Measurements from ENCODE around the gene ADAMTS19. TPM values are rescaled to one million over a fixed set of nuclear protein-coding genes. Genes with fewer than 3 reads are reported as not detected.

The ADAMTS19 gene
- polyA plus RNA-seq, 3 donors, result not detected

DNA sequence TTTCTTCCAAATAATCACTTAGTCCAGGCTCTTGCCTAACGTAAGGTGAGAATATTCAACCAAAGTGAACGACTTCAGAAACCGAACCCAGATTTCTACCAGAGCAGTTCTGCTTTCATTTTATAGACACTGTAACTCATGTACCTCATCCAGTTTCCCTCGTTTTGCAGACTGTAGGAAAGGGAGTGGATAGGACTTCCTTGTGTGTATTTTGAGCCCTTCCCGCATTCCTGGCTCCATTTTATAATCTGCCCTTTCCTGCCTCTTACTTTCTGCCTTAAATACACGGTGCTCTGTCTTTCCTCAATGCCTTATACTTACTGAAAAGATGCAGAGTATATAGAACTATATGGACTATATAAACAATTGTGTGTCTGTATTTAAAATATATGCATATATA, 308.6 kb downstream of the ADAMTS19 start:
- no peaks in the 10 kb centered on the region for H3K4me1 ChIP-seq (ENCODE audit: control insufficient read depth in 1 of 2, insufficient read depth in 2 of 2, low read length in 2 of 2)
- intact Hi-C loops (cut with micrococcal nuclease), result loop anchor here (5.0 kb wide), 3 partner anchors 866 to 1556 kb away; no protein-coding TSS in a partner anchor
- Mint-ChIP-seq H3K27ac (no peak overlapping the region), H3K4me1 (no peaks in the 10 kb centered on the region), H3K4me3 (no peak overlapping the region), H3K27me3 (ENCODE audit: low read depth in 3 of 3) (peaks cover 0 to 2% (median 0%) of the 10 kb centered on the region in 3 donors), H3K9me3 (no peaks in the 10 kb centered on the region), H3K36me3 (no peaks in the 10 kb centered on the region)
- no peaks in the 10 kb centered on the region for H4K20me1 ChIP-seq (ENCODE audit: insufficient read depth, low read length)
- no peak for DNase-seq
- no peaks in the 10 kb centered on the region for H3K79me2 ChIP-seq (ENCODE audit: insufficient read depth, low read length)
- no peak overlapping the region for H3K9ac ChIP-seq (ENCODE audit: insufficient read depth, low read length, poor library complexity, severe bottlenecking)
- no peaks in the 10 kb centered on the region for H3K27me3 ChIP-seq (ENCODE audit: control insufficient read depth in 2 of 2, insufficient read depth in 2 of 2, low read length in 2 of 2)
- H2AFZ ChIP-seq (ENCODE audit: insufficient read depth, low read depth, low read length, poor library complexity, severe bottlenecking), result no peak overlapping the region
- H3K27ac ChIP-seq (ENCODE audit: low read depth in 1 of 2, low read length in 2 of 2), result no peak overlapping the region
- no peaks in the 10 kb centered on the region for H3K36me3 ChIP-seq (replicated peaks in 1 of 2; ENCODE audit: control insufficient read depth in 1 of 2, insufficient read depth in 2 of 2, low read length in 2 of 2)
- TF ChIP-seq, protein P1, sequence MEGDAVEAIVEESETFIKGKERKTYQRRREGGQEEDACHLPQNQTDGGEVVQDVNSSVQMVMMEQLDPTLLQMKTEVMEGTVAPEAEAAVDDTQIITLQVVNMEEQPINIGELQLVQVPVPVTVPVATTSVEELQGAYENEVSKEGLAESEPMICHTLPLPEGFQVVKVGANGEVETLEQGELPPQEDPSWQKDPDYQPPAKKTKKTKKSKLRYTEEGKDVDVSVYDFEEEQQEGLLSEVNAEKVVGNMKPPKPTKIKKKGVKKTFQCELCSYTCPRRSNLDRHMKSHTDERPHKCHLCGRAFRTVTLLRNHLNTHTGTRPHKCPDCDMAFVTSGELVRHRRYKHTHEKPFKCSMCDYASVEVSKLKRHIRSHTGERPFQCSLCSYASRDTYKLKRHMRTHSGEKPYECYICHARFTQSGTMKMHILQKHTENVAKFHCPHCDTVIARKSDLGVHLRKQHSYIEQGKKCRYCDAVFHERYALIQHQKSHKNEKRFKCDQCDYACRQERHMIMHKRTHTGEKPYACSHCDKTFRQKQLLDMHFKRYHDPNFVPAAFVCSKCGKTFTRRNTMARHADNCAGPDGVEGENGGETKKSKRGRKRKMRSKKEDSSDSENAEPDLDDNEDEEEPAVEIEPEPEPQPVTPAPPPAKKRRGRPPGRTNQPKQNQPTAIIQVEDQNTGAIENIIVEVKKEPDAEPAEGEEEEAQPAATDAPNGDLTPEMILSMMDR (IDR thresholded peaks at IDR 0.05), result no peak
- no CpG with 5 or more reads among the region's 6 CpGs for WGBS (ENCODE audit: insufficient coverage)
- H3K4me2 ChIP-seq (replicated peaks; ENCODE audit: extremely low read depth, low read length, poor library complexity, severe bottlenecking), result no peak overlapping the region
- H3K9me3 ChIP-seq (replicated peaks in 1 of 2; ENCODE audit: control insufficient read depth in 1 of 2, insufficient read depth in 1 of 2, low read length in 2 of 2), result no peaks in the 10 kb centered on the region
- no peak overlapping the region for H3K4me3 ChIP-seq (replicated peaks in 1 of 3; ENCODE audit: low read depth in 2 of 3, low read length in 3 of 3)

DNA sequence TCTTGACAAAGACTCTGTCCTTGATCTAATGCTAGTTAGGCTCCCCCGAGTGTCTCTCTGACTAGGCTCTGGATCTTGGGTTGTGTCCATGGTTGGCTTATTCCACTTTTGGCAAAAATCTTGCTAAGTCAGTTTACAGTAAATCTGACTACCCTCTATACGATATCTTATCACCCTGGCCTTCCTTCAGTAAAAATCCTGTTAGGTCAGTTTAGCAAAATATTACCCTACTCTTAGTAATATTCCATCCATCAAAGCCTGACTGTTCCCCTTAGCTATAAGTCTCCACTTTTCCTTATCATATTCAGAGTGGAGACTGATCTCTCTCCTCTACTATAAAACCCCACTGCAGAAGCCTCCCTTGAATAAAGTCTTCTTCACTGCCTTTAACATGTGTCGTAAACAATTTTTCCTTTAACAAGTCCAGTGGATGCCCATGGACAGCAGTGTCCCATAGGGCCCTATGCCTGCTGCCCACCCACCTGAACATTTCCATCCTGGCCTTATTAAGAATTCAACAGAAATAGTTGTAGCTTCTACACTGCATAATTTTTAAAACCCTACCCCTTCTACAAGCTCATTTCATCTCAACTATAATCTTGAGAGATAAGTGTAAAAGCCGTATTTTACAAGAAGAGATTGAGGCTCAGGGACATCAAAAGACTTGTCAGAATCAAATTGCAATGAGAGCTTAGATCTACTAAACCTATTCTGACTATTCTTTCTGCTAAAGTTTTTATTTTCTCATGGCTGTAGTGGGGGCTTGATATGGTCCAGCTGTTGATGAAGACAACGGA, 310.1 kb downstream of the ADAMTS19 start:
- H3K27me3 ChIP-seq (ENCODE audit: control insufficient read depth in 2 of 2, insufficient read depth in 2 of 2, low read length in 2 of 2), result no peaks in the 10 kb centered on the region
- TF ChIP-seq, protein P1 (IDR thresholded peaks at IDR 0.05), result no peak
- H3K27ac Mint-ChIP-seq, result no peak overlapping the region
- no peaks in the 10 kb centered on the region for H4K20me1 ChIP-seq (ENCODE audit: insufficient read depth, low read length)
- WGBS (ENCODE audit: insufficient coverage), result 90% methylated on average over 3 of the region's 5 CpGs
- no peak for DNase-seq
- no peak overlapping the region for H3K27ac ChIP-seq (ENCODE audit: low read depth in 1 of 2, low read length in 2 of 2)
- H3K36me3 Mint-ChIP-seq, result no peaks in the 10 kb centered on the region
- no peak overlapping the region for H3K9ac ChIP-seq (ENCODE audit: insufficient read depth, low read length, poor library complexity, severe bottlenecking)
- H3K4me3 Mint-ChIP-seq, result no peak overlapping the region
- no peaks in the 10 kb centered on the region for H3K36me3 ChIP-seq (replicated peaks in 1 of 2; ENCODE audit: control insufficient read depth in 1 of 2, insufficient read depth in 2 of 2, low read length in 2 of 2)
- H3K79me2 ChIP-seq (ENCODE audit: insufficient read depth, low read length), result no peaks in the 10 kb centered on the region
- no peaks in the 10 kb centered on the region for H3K9me3 ChIP-seq (replicated peaks in 1 of 2; ENCODE audit: control insufficient read depth in 1 of 2, insufficient read depth in 1 of 2, low read length in 2 of 2)
- intact Hi-C loops (cut with micrococcal nuclease), result loop anchor here (5.0 to 10.0 kb wide), 3 partner anchors 868 to 1645 kb away; no protein-coding TSS in a partner anchor
- H2AFZ ChIP-seq (ENCODE audit: insufficient read depth, low read depth, low read length, poor library complexity, severe bottlenecking), result no peak overlapping the region
- no peaks in the 10 kb centered on the region for H3K27me3 Mint-ChIP-seq (ENCODE audit: low read depth in 3 of 3)
- no peaks in the 10 kb centered on the region for H3K9me3 Mint-ChIP-seq
- no peak overlapping the region for H3K4me2 ChIP-seq (replicated peaks; ENCODE audit: extremely low read depth, low read length, poor library complexity, severe bottlenecking)
- no peak overlapping the region for H3K4me3 ChIP-seq (replicated peaks in 1 of 3; ENCODE audit: low read depth in 2 of 3, low read length in 3 of 3)
- H3K4me1 ChIP-seq (ENCODE audit: control insufficient read depth in 1 of 2, insufficient read depth in 2 of 2, low read length in 2 of 2), result no peaks in the 10 kb centered on the region
- no peaks in the 10 kb centered on the region for H3K4me1 Mint-ChIP-seq

Data from CD14-positive monocyte (primary cell).